ENCODE measurements around the gene STYXL1.
"Not testable (repeated sequence)": the region's sequence is repeated elsewhere in the genome, so short reads cannot be mapped to it uniquely, and the experiment has no call there.

STYXL1 gene, protein sequence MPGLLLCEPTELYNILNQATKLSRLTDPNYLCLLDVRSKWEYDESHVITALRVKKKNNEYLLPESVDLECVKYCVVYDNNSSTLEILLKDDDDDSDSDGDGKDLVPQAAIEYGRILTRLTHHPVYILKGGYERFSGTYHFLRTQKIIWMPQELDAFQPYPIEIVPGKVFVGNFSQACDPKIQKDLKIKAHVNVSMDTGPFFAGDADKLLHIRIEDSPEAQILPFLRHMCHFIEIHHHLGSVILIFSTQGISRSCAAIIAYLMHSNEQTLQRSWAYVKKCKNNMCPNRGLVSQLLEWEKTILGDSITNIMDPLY

DNA sequence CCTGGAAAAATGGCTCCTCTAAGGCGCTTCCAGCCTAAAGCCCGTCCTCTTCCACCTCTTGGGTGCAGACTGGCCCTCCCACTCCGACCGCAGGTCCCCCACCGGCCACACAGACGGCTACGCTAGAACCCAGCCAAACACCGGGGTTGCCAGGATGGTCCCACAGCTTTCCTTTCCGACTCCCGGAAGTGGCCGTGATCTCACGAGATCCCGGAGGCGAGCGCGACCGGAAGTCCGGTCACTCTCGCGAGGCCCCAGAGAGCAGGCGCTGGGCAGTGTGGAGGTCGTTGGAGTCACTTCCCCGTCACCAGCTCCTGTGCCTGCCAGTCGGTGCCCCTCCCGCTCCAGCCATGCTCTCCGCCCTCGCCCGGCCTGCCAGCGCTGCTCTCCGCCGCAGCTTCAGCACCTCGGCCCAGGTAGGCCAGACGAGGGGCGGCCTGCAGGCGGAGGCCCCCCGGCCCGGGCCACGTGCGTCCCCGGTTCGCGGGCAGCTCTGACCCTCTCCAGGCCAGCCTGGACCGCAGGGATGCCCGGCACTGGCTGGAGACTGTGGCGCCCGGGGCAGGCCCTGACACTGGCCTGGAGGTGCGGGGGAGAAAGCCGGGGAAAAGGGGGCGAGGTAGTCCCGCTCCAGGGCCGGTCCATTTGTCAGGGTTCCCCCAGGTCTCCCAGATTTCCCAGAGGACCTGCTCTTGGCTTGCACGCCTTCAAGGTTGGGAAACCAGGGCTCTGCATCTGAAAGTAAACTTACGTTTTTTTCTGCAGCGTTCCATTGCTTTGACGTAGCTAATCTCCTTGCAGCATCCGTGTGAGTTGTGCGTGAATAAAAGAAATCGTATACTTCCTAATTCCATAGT is at the start of gene STYXL1, which contains the start of gene MDH2:
Gene STYXL1, minus strand, starts transcription at position 190 of the 857 bp plus-strand sequence. CDS start 17,477 bp downstream, outside the sequence.
Gene MDH2, plus strand, starts transcription at position 296 of the 857 bp plus-strand sequence. Its CDS starts 55 bp downstream, at position 351.
- Histone ChIP-seq H3F3A (ENCODE audit: control insufficient read depth, insufficient read depth) (no peaks in the 10 kb centered on the region), H3K9me3 (ENCODE audit: control insufficient read depth, insufficient read depth, low read length) (no peaks in the 10 kb centered on the region), H3K4me1 (ENCODE audit: control insufficient read depth, low read length) (peaks cover 36% of the 10 kb centered on the region), H3K36me3 (ENCODE audit: control insufficient read depth, low read length) (peaks cover 70% of the 10 kb centered on the region), H3K27me3 (ENCODE audit: control insufficient read depth, low read length) (no peaks in the 10 kb centered on the region), H3K4me2 (ENCODE audit: low read length) (peak within 1 kb of the TSS; percentile 80), H3K27ac (ENCODE audit: low read depth, low read length) (peak within 1 kb of the TSS; percentile 77), H3K9me2 (replicated peaks; ENCODE audit: control insufficient read depth, low read length) (no peaks in the 10 kb centered on the region), H3K79me2 (ENCODE audit: control insufficient read depth, low read length) (peaks cover 99% of the 10 kb centered on the region), H4K20me1 (ENCODE audit: control insufficient read depth, insufficient read depth, low read depth, low read length) (peaks cover 17% of the 10 kb centered on the region; the same call in 1 of the 2 replicates), H3K4me3 (ENCODE audit: low read length) (peak within 1 kb of the TSS; percentile 86)
- no peak for TF ChIP-seq EZH2phosphoT487 (IDR thresholded peaks at IDR 0.05; ENCODE audit: borderline replicate concordance, low read length)
- TF ChIP-seq, protein P1, sequence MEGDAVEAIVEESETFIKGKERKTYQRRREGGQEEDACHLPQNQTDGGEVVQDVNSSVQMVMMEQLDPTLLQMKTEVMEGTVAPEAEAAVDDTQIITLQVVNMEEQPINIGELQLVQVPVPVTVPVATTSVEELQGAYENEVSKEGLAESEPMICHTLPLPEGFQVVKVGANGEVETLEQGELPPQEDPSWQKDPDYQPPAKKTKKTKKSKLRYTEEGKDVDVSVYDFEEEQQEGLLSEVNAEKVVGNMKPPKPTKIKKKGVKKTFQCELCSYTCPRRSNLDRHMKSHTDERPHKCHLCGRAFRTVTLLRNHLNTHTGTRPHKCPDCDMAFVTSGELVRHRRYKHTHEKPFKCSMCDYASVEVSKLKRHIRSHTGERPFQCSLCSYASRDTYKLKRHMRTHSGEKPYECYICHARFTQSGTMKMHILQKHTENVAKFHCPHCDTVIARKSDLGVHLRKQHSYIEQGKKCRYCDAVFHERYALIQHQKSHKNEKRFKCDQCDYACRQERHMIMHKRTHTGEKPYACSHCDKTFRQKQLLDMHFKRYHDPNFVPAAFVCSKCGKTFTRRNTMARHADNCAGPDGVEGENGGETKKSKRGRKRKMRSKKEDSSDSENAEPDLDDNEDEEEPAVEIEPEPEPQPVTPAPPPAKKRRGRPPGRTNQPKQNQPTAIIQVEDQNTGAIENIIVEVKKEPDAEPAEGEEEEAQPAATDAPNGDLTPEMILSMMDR (IDR thresholded peaks at IDR 0.05; ENCODE audit: low read depth, low read length, poor library complexity, severe bottlenecking) = no peak

DNA sequence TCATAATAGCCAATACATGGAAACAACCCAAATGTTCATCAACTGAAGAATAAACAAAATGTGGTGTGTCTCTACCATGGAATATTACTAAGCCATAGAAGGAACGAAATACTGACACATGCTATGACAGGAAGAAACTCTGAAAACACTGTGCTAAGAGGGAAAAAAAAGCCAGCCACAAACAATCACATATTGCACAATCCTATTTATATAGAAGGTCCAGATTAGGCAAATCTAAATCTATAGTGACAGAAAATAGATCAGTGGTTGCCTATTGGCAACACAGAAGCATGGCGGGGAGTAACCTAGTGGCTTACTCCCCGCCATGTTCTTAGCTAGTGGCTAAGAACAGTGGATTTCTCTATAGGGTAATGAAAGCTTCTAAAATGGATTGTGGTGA is 48.1 kb upstream of the STYXL1 start:
- Histone ChIP-seq H3K4me1 (ENCODE audit: control insufficient read depth, low read length) (no peaks in the 10 kb centered on the region), H3F3A (ENCODE audit: control insufficient read depth, insufficient read depth) (no peaks in the 10 kb centered on the region), H3K36me3 (ENCODE audit: control insufficient read depth, low read length) (no peaks in the 10 kb centered on the region), H3K27ac (ENCODE audit: low read depth, low read length) (no peak overlapping the region), H3K27me3 (ENCODE audit: control insufficient read depth, low read length) (peaks cover 39% of the 10 kb centered on the region), H3K4me3 (ENCODE audit: low read length) (no peak overlapping the region), H3K9me3 (ENCODE audit: control insufficient read depth, insufficient read depth, low read length) (no peaks in the 10 kb centered on the region), H4K20me1 (ENCODE audit: control insufficient read depth, insufficient read depth, low read depth, low read length) (no peaks in the 10 kb centered on the region), H3K79me2 (ENCODE audit: control insufficient read depth, low read length) (no peaks in the 10 kb centered on the region), H3K4me2 (ENCODE audit: low read length) (no peak overlapping the region), H3K9me2 (replicated peaks; ENCODE audit: control insufficient read depth, low read length) (no peaks in the 10 kb centered on the region)
- TF ChIP-seq, protein P1 (IDR thresholded peaks at IDR 0.05; ENCODE audit: low read depth, low read length, poor library complexity, severe bottlenecking) = no peak
- TF ChIP-seq EZH2phosphoT487 (IDR thresholded peaks at IDR 0.05; ENCODE audit: borderline replicate concordance, low read length) = no peak

DNA sequence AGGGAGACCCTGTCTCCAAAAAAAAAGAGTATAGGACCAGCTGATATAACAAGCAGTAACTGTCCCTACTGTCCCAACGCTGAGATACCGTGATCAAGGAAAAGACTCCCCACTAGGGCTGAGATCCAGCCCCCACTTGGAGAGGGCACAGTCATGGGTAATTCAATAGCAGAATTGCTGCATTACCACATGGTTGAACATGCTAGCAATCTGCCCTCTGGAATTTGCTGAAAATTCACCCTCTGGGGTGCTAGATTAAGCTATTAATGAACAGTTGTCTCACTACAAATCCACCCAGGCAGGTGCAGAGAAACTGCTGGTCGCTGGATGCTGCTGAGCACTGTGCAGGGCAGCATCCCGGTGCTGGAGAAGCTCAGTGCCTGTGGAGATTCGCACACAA is 46.5 kb upstream of the STYXL1 start:
- H3F3A ChIP-seq (ENCODE audit: control insufficient read depth, insufficient read depth); H3K4me2 ChIP-seq (ENCODE audit: low read length); H3K36me3 ChIP-seq (ENCODE audit: control insufficient read depth, low read length); H3K79me2 ChIP-seq (ENCODE audit: control insufficient read depth, low read length); H3K27ac ChIP-seq (ENCODE audit: low read depth, low read length); H3K9me2 ChIP-seq (replicated peaks; ENCODE audit: control insufficient read depth, low read length); H3K9me3 ChIP-seq (ENCODE audit: control insufficient read depth, insufficient read depth, low read length); H3K4me3 ChIP-seq (ENCODE audit: low read length); H4K20me1 ChIP-seq (ENCODE audit: control insufficient read depth, insufficient read depth, low read depth, low read length); H3K4me1 ChIP-seq (ENCODE audit: control insufficient read depth, low read length): not testable (repeated sequence)
- peaks cover 33% of the 10 kb centered on the region for H3K27me3 ChIP-seq (ENCODE audit: control insufficient read depth, low read length)

DNA sequence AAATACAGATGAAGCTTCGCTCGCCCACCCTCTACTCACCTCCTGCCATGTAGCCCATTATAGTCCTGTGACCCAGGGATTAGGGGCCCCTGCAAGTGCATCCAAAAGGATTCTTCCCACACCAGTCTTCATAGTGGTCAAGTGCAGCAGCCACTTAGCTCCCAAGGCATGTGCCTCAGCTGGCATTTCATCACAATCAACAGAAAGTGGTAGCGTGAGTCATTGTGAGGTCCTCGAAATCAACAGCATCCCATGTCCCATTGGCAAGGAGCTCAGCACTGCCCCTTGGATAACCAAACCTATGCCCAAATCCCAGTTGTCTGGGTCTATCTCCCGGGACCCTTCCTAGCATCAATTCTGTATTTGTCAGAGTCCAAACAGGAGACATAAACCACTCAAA is 45.7 kb upstream of the STYXL1 start:
- not testable (repeated sequence) for H3K4me3 ChIP-seq (ENCODE audit: low read length); H3K27ac ChIP-seq (ENCODE audit: low read depth, low read length); H3K79me2 ChIP-seq (ENCODE audit: control insufficient read depth, low read length); H3K9me3 ChIP-seq (ENCODE audit: control insufficient read depth, insufficient read depth, low read length); H3F3A ChIP-seq (ENCODE audit: control insufficient read depth, insufficient read depth); H3K4me2 ChIP-seq (ENCODE audit: low read length); H3K9me2 ChIP-seq (replicated peaks; ENCODE audit: control insufficient read depth, low read length); H3K4me1 ChIP-seq (ENCODE audit: control insufficient read depth, low read length); H3K36me3 ChIP-seq (ENCODE audit: control insufficient read depth, low read length); H4K20me1 ChIP-seq (ENCODE audit: control insufficient read depth, insufficient read depth, low read depth, low read length)
- H3K27me3 ChIP-seq (ENCODE audit: control insufficient read depth, low read length) = peaks cover 29% of the 10 kb centered on the region
